ENCODE data around the gene CPS1.

Gene CPS1

DNA sequence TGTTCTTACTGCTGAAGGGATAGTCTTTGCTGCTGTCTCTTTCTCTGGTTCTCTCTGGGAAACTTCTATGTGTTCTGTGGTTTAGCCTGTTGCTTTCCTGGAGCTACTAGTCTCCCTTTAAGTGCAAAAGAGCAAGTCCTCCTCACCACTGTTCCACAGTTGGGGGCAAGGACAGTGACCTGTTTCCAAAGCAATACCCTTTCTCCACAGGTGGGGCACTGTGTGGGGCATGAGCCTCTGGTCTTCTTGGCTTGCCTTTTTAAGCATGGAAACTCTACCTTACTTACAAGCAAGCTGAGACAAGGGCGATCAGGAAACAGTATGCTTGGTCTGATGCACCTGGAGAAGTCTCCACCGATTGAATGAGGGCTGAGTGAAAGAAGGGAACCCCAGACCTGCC, 156.7 kb downstream of the CPS1 start:
- no peak for DNase-seq

DNA sequence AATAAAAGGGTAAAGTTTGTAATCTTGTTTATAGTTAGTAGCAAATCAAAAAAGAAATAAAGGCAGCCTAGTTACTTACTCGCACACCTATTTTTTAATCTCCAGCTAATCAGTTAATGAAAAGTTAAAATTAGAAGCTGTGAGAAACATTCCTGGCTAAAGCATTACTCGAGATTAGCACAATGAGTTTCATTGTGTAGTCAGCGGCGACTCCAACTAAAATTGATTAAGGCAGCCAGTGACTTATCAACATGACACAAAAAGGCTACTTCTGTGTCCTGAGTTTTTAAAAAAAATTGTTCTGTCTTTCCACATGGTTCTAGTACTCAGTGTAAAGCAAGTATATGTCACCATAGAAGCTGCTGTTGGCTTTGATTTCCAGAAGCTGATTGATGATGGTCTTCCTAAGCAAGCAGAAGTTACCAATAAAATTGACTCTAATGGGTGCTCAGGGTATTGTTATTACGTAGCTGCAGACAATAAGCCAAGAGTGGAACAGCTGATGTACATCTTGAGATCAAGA, 159.2 kb downstream of the CPS1 start:
- DNase-seq: no peak

DNA sequence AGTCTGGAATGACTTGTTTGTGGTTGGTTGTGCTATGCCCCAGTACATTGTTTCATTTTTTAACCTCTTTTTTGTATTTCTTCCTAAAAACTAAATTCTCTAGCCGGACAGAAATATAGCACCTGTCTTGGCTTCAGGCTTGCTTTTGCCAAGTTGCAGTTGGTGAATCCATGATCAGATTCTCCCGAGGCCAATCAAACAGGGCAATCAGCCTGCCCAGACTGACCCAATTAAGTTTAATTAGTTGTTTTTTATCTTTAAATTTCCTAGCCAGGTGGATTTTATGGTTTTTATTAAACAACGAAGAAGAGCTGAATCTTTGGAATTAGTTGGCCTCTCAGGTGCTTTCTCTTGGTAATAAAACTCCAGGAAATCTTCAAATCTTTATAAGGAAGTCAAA, 162.1 kb downstream of the CPS1 start:
- DNase-seq: no peak

DNA sequence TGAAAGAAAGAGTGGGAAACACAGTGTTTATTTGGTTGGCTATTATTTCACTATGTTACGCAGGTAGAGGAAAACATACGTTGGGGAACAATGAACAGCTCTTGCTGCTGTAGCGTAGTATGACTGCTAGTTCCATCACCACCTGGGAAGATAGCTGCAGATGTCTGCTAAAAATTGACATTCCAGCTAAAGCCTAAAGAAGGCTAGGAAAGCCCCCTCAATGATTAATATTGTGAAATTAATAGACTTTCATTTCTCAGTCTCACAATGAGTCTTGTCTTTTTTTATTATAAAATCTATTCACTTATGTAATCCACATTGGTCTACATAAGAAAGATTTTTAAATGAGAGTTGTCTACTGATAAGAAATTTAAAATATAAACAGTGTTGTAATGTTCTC, 165.7 kb downstream of the CPS1 start:
- no peak for DNase-seq

DNA sequence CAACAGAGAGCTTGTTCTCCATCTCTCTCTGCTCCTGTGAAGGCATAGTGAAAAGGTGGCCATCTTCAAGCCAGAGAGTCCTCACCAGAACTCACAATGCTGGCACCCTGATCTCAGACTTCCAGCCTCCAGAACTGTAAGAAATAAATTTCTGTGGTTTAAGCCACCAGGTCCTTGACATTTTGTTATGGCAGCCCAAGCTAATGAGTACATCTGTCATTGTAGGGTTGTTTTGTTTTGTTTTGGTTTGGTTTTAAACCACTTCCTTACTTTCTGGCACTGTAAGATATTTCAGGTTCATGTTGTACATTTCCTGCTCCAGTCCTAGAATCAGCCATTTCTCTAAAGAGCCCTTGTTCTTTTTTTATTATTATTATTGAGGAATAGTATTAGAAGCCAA, 171.2 kb downstream of the CPS1 start:
- DNase-seq: peak in 1 of 5 donors; percentile 1

Measured in T-helper 1 cell (primary cell).